Gastrocnemius medialis (tissue), 4 donors: Measurements from ENCODE around the gene ADAMTSL2. TPM values are rescaled to one million over a fixed set of nuclear protein-coding genes. Genes with fewer than 3 reads are reported as not detected.

Experiments used
- ATAC-seq, 2 donors: fragments of 150-250 bp; one replicate each; pipeline ENCODE4 v1.9.1; 2016
- DNase-seq, 2 donors: peaks; one replicate each; pipeline ENCODE4 v3.0.0-alpha.2; 2019
- H3K27ac ChIP-seq, 4 donors: fragments of 200-600 bp; sonication (generic); 1 replicate in 1 of 4; 2 replicates in 3 of 4; pipeline ENCODE4 v1.5.1; 2016 to 2018; ENCODE audit warnings: mild to moderate bottlenecking in 2 of 4, moderate library complexity in 1 of 4
- H3K27me3 ChIP-seq, 3 donors: fragments of 200-600 bp; sonication (generic) in 2 of 3; 1 replicate in 1 of 3; 2 replicates in 2 of 3; pipeline versions ENCODE4 v1.5.1 to v1.6.0; 2016 to 2019; ENCODE audit warnings: mild to moderate bottlenecking in 1 of 3, moderate library complexity in 1 of 3
- H3K36me3 ChIP-seq, 2 donors: fragments of 200-600 bp; sonication (generic) in 1 of 2; one replicate each; pipeline ENCODE4 v1.5.1; 2017 to 2018
- H3K4me1 ChIP-seq, 2 donors: fragments of 200-600 bp; sonication (generic) in 1 of 2; one replicate each; pipeline ENCODE4 v1.5.1; 2016 to 2017; ENCODE audit warnings: mild to moderate bottlenecking in 2 of 2
- H3K4me3 ChIP-seq, 4 donors: fragments of 200-600 bp; sonication (generic) in 3 of 4; 1 replicate in 1 of 4; 2 replicates in 3 of 4; pipeline ENCODE4 v1.5.1; 2016 to 2019; ENCODE audit warnings: mild to moderate bottlenecking in 2 of 4
- H3K9me3 ChIP-seq, 3 donors: fragments of 200-600 bp; sonication (generic) in 2 of 3; 1 replicate in 1 of 3; 2 replicates in 2 of 3; pipeline ENCODE4 v1.5.1; 2016 to 2019
- CTCF ChIP-seq, 5 experiments: fragments of 450-650 bp in 3 of 5; fragments of 200-600 bp in 2 of 5; sonication (generic) in 2 of 5; IDR thresholded peaks in 4 of 5; conservative IDR thresholded peaks in 1 of 5; 1 replicate in 4 of 5; 2 replicates in 1 of 5; pipeline ENCODE4 v1.5.1; 2016 to 2019; ENCODE audit warnings: antibody characterized with exemption in 5 of 5, mild to moderate bottlenecking in 3 of 5, moderate library complexity in 3 of 5
- POLR2A ChIP-seq, 2 donors: fragments of 450-650 bp; IDR thresholded peaks; one replicate each; pipeline ENCODE4 v1.6.1; 2017; ENCODE audit warnings: antibody characterized with exemption in 2 of 2, mild to moderate bottlenecking in 2 of 2, moderate library complexity in 2 of 2
- in situ Hi-C, 4 donors: fragments of 200-750 bp; cut with MboI; loops; one replicate each; pipeline versions ENCODE4 v1.15.0 to v1.8.0; 2017; ENCODE audit warnings: low sequenced_read_pairs in 4 of 4
- intact Hi-C: fragments of 100-400 bp; cut with DNase I; formaldehyde crosslinking; loops from one replicate; pipeline ENCODE4 v1.15.1; 2023; ENCODE audit warnings: low total_unique reads
- total RNA-seq, 4 donors: library from RNA; depleted of rRNA; stranded (reverse); fragments of >200 nt; gene quantifications; one replicate each; pipeline versions ENCODE4 v1.1.0 to v1.2.3, GENCODE V29; 2016

Gene ADAMTSL2
- total RNA-seq, 4 donors from 2014 or later: 0.10 to 1.8 (median 0.44) TPM

DNA sequence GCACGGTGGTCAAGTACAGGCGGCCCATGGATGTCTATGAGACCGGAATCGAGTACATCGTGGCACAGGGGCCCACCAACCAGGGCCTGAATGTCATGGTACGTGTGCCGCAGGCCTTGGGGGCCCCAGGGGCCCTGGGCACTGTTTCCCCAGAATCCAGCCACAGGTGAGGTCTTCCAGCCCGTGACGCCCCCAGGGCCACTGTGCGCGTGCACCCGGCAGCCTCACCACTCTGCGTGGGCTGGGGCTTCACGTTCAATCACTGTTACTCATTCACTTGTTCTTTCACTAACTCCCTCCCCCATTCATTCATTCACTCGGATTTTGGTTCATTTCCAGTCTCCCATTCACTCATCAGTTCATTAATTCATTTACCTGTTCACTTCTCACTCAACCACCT is 12.6 kb downstream of the ADAMTSL2 start:
- ATAC-seq (no peak), DNase-seq (no peak)
- TF ChIP-seq POLR2A (IDR thresholded peaks at IDR 0.05) (no peak), CTCF (IDR thresholded peaks at IDR 0.05 in 4 of 5, conservative IDR thresholded peaks at IDR 0.05 in 1 of 5) (no peak)
- Histone ChIP-seq H3K27me3 (no peaks in the 10 kb centered on the region), H3K9me3 (no peaks in the 10 kb centered on the region), H3K4me1 (peaks cover 3 to 12% of the 10 kb centered on the region in 2 donors), H3K36me3 (no peaks in the 10 kb centered on the region), H3K4me3 (no peak overlapping the region), H3K27ac (no peak overlapping the region)
- in situ Hi-C loops: loop anchor here in 2 of 4 donors (25.0 kb wide), 1 partner anchor 190 kb away; the partner anchor contains the start of gene SARDH (in 2 of the 2)
- intact Hi-C loops: no loop called here

- in situ Hi-C loops: no loop called here
- peaks cover 0 to 3% of the 10 kb centered on the region in 2 donors for H3K4me1 ChIP-seq
- TF ChIP-seq POLR2A (IDR thresholded peaks at IDR 0.05) (no peak), CTCF (IDR thresholded peaks at IDR 0.05 in 4 of 5, conservative IDR thresholded peaks at IDR 0.05 in 1 of 5) (no peak)
- ATAC-seq (no peak), DNase-seq (no peak)
- intact Hi-C loops: no loop called here
- no peak overlapping the region for H3K27ac ChIP-seq
- H3K9me3 ChIP-seq: no peaks in the 10 kb centered on the region
- H3K27me3 ChIP-seq: no peaks in the 10 kb centered on the region
- no peak overlapping the region for H3K4me3 ChIP-seq
- H3K36me3 ChIP-seq: no peaks in the 10 kb centered on the region
Observed at GRCh38 chr9:133551446-133551845, 16.9 kb downstream of the ADAMTSL2 start.

DNA sequence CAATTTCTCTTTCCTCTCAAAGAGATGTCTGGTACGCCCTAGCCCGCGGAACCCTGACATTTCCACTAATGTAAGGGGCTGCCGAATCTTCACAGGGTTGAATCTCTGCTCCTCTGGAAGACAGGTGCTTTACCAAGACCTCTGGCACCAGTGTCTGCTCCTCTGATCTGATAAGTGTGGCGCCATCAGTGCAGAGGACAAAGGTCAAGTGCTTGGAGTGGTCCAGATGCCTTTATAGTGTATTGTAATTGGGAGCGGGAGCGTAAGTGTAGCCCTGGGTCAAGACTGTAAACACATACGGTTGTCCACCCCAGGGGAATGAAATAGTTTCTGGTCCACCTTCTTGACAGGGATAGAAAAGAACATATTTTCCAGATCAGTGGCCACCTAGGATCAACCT is 17.7 kb downstream of the ADAMTSL2 start:
- ATAC-seq (no peak), DNase-seq (no peak)
- TF ChIP-seq CTCF (IDR thresholded peaks at IDR 0.05 in 4 of 5, conservative IDR thresholded peaks at IDR 0.05 in 1 of 5) (no peak), POLR2A (IDR thresholded peaks at IDR 0.05) (no peak)
- no peak overlapping the region for H3K27ac ChIP-seq
- no peaks in the 10 kb centered on the region for H3K36me3 ChIP-seq
- in situ Hi-C loops (no loop called here), intact Hi-C loops (no loop called here)
- no peaks in the 10 kb centered on the region for H3K27me3 ChIP-seq
- H3K4me3 ChIP-seq: no peak overlapping the region
- no peaks in the 10 kb centered on the region for H3K9me3 ChIP-seq
- H3K4me1 ChIP-seq: no peaks in the 10 kb centered on the region

GRCh38 chr9:133553123-133553522 is 18.6 kb downstream of the ADAMTSL2 start:
- H3K4me3 ChIP-seq: no peak overlapping the region
- in situ Hi-C loops (no loop called here), intact Hi-C loops (no loop called here)
- no peaks in the 10 kb centered on the region for H3K36me3 ChIP-seq
- ATAC-seq: no peak
- no peak for TF ChIP-seq POLR2A (IDR thresholded peaks at IDR 0.05)
- TF ChIP-seq CTCF (IDR thresholded peaks at IDR 0.05 in 4 of 5, conservative IDR thresholded peaks at IDR 0.05 in 1 of 5): no peak
- no peaks in the 10 kb centered on the region for H3K27me3 ChIP-seq
- H3K9me3 ChIP-seq: no peaks in the 10 kb centered on the region
- H3K27ac ChIP-seq: no peak overlapping the region
- peaks cover 0 to 6% of the 10 kb centered on the region in 2 donors for H3K4me1 ChIP-seq
- no peak for DNase-seq
